NCI-H1694 (cell line): ENCODE measurements around the gene TAF1L.
"Not testable (repeated sequence)": the region's sequence is repeated elsewhere in the genome, so short reads cannot be mapped to it uniquely, and the experiment has no call there.

Experiments used
- DNase-seq: peaks from one replicate; lab custom pipeline; 2025; lab: John Stamatoyannopoulos, UW

TAF1L gene

DNA sequence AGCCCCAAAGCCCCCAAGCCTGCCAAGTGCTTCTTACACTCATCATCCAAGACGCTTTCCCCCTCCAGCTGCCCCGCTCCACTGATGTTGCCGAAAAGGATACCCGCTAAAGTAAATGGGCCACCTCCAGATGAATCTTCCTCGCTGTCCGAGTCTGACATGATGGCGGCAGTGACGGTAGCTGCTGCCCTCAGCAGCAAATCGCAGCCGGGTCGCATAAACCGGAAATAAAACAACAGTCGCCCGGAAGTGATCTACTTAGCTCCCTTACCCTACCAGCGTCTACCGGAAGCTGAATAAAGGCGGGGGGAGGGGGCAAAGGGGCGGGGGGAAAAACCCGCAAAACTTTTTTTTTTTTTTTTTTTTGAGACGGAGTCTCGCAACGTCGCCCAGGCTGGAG, at the start of gene TAF1L:
TSS of gene TAF1L (minus strand) at position 308 of the 400 bp plus-strand sequence. CDS start at position 218, 90 bp downstream.
- DNase-seq, result no peak

DNA sequence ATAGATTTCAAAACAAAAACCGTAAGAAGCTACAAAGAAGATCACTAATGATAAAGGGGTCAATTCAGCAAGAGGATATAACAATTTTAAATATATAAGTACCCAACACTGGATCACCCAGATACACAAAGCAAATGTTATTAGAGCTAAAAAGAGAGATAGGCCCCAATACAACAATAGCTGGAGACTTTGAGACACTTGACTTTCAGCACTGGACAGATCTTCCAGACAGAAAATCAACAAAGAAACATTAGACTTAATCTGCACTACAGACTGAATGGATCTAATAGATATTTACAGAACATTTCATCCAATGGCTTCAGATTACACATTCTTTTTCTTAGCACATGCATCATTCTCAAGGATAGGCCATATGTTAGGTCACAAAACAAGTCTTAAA, 46.3 kb upstream of the TAF1L start:
- DNase-seq, result no peak

GRCh38 chr9:32677931-32678330, 42.5 kb upstream of the TAF1L start:
- DNase-seq, result no peak

DNA sequence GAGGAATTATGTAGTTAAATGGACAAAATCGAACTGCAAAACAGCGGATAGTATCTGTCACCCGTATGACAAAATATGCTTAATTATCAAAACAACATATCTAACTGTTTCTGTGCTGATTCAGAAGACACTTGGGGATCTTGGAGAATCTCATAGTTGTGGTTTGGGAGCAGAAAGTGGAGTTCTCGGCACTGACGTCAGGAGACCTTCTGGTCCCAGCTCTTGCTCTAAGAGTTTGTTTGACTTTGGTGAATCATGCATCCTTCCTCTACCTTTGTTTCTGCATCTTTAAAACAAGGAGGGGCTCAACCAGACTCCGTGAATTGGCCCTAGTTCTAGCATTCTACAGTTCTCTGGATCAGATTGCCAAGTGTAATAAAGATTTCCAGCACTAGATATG, 37.0 kb upstream of the TAF1L start:
- no peak for DNase-seq

DNA sequence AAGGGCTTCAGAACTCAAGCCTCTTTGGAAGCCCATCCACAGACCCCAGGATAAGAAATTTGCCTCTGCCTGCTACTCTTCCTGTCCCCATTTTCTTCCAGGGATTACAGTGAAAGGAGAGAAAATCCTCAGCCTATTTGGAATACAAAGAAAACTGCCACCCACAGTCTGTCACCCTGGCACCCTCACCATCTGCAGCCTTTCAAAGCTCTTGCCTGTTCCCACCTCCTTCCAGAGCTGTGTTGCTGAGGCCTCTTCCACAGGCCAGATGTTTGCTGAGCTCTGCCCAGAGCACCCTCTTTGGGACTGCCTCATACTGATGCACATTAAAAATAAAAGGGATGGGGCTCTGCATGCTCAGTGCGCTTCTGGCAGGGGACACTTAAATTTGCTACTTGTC, 35.9 kb upstream of the TAF1L start:
- peak; percentile 1 for DNase-seq

- DNase-seq, result no peak
These were observed 29.6 kb upstream of the TAF1L start for GRCh38 chr9:32665101-32665500.

- no peak for DNase-seq
These were observed 28.3 kb upstream of the TAF1L start for GRCh38 chr9:32663741-32664140.

GRCh38 chr9:32647671-32648070, 12.2 kb upstream of the TAF1L start:
- no peak for DNase-seq

- DNase-seq, result no peak
These were observed 9.2 kb upstream of the TAF1L start for GRCh38 chr9:32644698-32645097.

GRCh38 chr9:32633151-32633550, 2.3 kb downstream of the TAF1L start:
- not testable (repeated sequence) for DNase-seq

- no peak for DNase-seq
These were observed 3.5 kb downstream of the TAF1L start for GRCh38 chr9:32631991-32632390.

- DNase-seq, result no peak
These were observed 8.0 kb downstream of the TAF1L start for GRCh38 chr9:32627394-32627954.

DNA sequence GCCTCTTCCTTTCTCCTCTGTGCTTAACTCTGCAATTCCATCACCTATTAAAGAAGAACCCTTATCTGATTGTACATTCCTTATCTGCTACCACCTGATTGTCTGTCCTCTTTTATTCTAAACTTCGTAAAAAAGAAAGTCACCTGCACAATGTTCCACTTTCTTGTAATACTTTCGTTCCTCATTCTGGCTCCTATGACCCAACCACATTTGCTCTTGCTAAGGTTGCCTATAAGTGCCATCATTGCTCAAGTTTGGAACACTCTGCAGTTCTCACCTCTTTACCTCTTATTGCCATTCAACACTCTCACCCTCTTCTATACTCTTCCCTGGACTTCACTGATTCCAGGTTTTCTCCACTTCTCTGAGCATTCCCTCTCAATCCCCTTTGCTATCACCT, 10.1 kb downstream of the TAF1L start:
- no peak for DNase-seq

- DNase-seq, result no peak
These were observed 12.5 kb downstream of the TAF1L start for GRCh38 chr9:32622948-32623347.

GRCh38 chr9:32618261-32618660, 17.2 kb downstream of the TAF1L start:
- DNase-seq, result no peak

GRCh38 chr9:32606811-32607210, 28.7 kb downstream of the TAF1L start:
- DNase-seq, result no peak

- no peak for DNase-seq
These were observed 31.3 kb downstream of the TAF1L start for GRCh38 chr9:32603914-32604852.

DNA sequence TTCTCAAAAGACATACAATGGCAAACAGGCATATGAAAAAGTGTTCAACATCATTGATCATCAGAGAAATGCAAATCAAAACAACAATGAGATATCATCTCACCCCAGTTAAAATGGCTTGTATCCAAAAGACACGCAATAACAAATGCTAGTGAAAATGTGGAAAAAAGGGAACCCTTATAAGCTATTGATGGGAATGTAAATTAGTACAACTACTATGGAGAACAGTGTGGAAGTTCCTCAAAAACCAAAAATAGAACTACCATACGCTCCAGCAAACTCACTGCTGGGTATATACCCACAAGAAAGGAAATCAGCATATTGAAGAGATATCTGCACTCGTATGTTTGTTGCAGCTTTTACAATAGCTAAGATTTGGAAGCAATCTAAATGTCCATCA, 36.4 kb downstream of the TAF1L start:
- DNase-seq, result not testable (repeated sequence)

DNA sequence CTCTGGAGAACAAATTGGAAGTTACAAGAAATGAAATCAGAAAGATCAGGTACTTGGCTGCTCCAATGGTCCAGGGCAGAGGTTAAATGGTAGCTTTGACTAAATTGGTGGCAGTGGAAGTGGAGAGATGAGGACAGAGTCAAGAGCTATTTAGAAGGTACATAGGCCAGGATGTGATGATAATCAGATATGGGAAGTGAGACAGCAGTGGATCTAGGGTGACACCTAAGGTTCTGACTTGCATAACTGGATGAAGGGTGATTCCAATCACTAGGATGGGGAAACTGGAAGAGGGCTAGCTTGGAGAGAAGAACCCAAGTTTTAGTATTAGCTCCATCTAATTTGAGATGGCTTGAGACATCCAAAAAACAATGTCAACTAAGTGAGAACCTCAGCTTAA, 38.5 kb downstream of the TAF1L start:
- DNase-seq, result no peak

GRCh38 chr9:32596096-32596865, 39.2 kb downstream of the TAF1L start:
- no peak for DNase-seq

GRCh38 chr9:32590898-32591297, 44.6 kb downstream of the TAF1L start:
- DNase-seq, result no peak

- DNase-seq, result no peak
These were observed 45.0 kb downstream of the TAF1L start for GRCh38 chr9:32590476-32590875.
